ENCODE data around the gene RAB17. TPM values are rescaled to one million over a fixed set of nuclear protein-coding genes. Genes with fewer than 3 reads are reported as not detected.

Gene RAB17
- total RNA-seq, 1 donor from 2014 or later: 1.5 TPM

Other genes starting within 250 kb of the RAB17 start
- gene COL6A3, start 176.6 kb downstream of the RAB17 start, total RNA-seq: 59.2 and 244 TPM in 2 replicates
- gene MLPH, start 103.5 kb downstream of the RAB17 start, total RNA-seq: 22.0 and 27.2 TPM in 2 replicates
- gene PRLH, start 24.2 kb downstream of the RAB17 start, total RNA-seq: not detected in 2 replicates
- gene LRRFIP1, start 36.9 kb upstream of the RAB17 start, total RNA-seq: 150 and 184 TPM in 2 replicates
- 0.05 and 0.18 TPM in 2 replicates for gene RBM44, start 208.0 kb upstream of the RAB17 start, total RNA-seq